ENCODE results near the gene RASAL3.

DNA sequence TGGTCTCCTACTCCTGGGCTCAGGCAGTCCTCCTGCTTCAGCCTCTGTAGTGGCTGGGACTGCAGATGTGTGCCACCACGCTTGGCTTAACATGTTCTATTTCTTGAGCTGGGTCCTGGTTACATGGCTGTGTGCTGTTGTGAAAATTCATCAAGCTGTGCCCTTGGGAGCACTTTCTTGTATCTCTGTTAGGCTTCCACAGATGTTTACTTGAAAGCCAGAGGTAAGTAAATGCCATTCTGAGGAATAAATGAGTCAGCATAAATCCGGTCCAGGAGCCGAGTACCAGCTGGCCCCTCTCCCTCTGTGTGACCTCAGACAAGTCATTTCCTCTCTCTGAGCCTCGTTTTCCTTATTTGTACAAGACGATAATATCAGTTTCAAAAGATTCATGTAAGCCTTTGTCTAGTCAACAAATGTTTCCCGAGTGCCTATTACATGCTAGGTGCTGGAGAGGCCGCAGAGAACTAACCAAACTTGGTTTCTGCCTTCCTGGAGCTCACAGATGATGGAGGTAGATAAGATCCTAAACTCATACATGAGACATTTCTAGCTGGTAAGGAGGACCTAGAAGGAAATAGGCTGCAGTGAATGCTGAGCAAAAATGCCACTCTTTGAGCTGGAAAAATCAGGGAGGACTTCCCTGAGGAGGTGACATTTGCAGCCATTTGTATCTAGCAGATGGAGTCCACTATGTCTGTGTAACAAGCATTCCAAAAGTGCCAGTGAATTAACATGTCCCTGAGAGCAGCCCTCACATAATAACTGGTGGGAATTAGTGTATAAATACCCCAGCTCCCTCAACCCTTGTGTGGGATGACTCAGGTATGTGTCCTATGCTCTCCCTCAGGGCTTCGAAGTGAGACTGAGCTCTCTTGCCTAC is 2.7 kb upstream of the RASAL3 start:
- TF ChIP-seq POLR2AphosphoS5 (IDR thresholded peaks at IDR 0.05; ENCODE audit: borderline replicate concordance, low read depth, low read length), result no peak
- no peak for TF ChIP-seq EZH2 (IDR thresholded peaks at IDR 0.05)
- TF ChIP-seq FOXP2 (optimal IDR thresholded peaks at IDR 0.05; ENCODE audit: control extremely low read depth, extremely low read length, insufficient read depth), result no peak
